Inferior parietal cortex (tissue), 1 donor: Measurements from ENCODE around the gene RAB11FIP3.

Experiments
- DNase-seq: peaks from one replicate; pipeline ENCODE4 v3.0.0-alpha.2; 2016; ENCODE audit errors: extremely low spot score

Gene RAB11FIP3

GRCh38 chr16:565419-566330 lies 140.2 kb downstream of the RAB11FIP3 start:
- no peak for DNase-seq

GRCh38 chr16:566475-567372 lies 141.3 kb downstream of the RAB11FIP3 start, which contains the start of gene NHLRC4:
Gene NHLRC4 (plus strand): TSS chr16:567005. CDS start chr16:568048, 1,043 bp downstream.
- DNase-seq, result no peak

DNA sequence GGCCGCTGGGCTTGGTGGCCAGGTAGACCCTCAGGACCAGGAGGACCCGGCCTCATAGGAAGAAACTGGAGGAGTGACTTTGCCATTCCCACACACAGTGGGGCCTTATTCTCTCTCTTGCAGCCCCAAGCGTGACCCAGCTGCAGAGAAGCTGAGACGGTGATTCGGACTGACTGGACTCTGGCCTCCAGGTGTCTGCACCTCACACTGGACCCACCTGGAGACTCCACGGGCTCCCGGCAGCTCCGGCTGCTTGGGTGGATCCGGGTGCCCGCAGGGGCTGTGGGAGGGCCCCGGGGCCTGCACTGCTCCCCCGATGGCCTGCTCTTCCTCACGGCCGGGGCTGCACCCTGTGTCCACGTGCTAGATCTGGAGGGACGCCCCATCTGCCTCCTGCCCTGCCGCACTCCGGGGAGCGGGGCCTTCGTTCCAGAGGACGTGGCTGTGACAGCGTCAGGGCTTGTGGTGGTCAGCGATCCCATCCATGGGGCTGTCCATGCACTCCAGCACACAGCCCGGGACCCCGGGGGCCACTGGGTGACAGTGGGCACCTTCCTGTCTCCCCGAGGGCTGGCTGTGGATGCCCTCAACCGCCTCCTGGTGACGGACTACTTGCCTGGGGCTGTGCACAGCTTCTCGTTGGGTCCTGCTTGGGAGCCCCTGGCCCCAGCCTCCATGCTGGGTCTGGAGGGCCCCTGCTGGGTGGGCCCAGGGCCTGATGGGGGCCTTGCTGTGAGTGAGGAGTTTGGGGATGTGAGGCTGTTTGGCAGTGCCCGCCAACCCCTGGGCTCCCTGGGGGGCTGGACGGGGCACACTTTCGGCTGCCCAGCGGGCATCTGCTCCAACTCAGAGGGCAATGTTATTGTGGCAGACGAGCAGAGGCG lies 142.2 kb downstream of the RAB11FIP3 start:
- DNase-seq, result no peak

GRCh38 chr16:568401-569258 lies 143.2 kb downstream of the RAB11FIP3 start:
- no peak for DNase-seq

DNA sequence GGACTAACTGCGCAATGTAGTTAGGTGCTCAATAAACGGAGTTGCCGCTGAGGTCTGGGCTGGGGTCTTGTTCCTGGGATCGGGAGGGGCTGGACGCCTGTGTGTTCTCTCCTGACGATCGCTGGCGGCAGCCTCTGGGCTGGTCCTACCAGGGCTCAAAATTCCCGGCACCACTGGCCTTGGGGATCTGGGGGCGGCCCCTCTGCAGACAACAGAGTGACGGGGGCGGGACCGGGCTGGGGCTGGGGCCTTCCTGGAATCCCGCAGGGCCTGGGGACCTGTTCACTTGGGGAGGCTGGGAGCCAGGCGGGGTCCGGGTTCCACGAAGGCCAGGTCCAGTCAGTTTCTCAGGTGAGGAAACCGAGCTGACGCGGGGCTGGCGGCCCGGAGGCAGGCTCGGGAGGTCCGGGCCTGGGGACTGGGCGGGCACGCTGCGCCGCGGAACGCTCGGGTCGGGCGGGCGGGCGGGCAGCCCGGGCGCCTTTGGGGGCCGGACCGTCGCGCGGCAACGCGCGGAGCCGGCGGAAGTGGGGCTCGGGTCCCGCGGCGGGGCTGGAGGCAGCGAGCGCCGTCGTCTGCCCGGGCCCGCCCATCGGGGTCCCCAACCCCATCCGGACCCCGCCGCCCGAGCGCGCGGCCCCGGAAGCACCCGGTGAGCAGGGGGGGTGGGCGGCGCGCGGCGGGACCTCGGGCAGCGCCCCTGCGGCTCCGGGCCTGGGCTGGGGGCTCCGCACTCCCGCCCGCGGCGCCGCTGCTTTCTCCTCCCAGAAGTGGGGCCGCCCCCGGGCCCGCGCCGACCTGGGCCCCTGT lies 144.2 kb downstream of the RAB11FIP3 start, which contains the start of gene PIGQ:
Gene PIGQ, plus strand, starts transcription at position 524 of the 810 bp plus-strand sequence. CDS start 4,107 bp downstream, outside the sequence.
- DNase-seq, result peak; percentile 45
